Neutrophil (primary cell): ENCODE measurements around the gene P4HA3.
A peak's percentile ranks its signal among the peaks of the same experiment; 100 is the strongest.

Source experiments
- H3K27ac ChIP-seq: fragments of 200-600 bp; sonication (generic); 2 replicates; pipeline ENCODE4 v1.5.1; 2016; ENCODE audit warnings: mild to moderate bottlenecking, moderate library complexity
- H3K27me3 ChIP-seq: fragments of 200-600 bp; sonication (generic); 2 replicates; pipeline ENCODE4 v1.6.0; 2016; ENCODE audit warnings: mild to moderate bottlenecking
- H3K36me3 ChIP-seq: fragments of 200-600 bp; sonication (generic); 2 replicates; pipeline ENCODE4 v1.5.1; 2017
- H3K4me1 ChIP-seq, 2 experiments: fragments of 200-600 bp in 1 of 2; sonication (generic) in 1 of 2; 1 replicate in 1 of 2; 2 replicates in 1 of 2; pipeline versions ENCODE4 v1.5.1 to v1.6.1; 2013 to 2016; ENCODE audit warnings: low read depth in 1 of 2, low read length in 1 of 2, mild to moderate bottlenecking in 1 of 2, moderate library complexity in 1 of 2; ENCODE audit not compliant: control insufficient read depth in 1 of 2, insufficient read depth in 1 of 2
- H3K4me3 ChIP-seq, 2 experiments: fragments of 200-600 bp in 1 of 2; sonication (generic) in 1 of 2; 1 replicate in 1 of 2; 2 replicates in 1 of 2; pipeline ENCODE4 v1.5.1; 2013 to 2016; ENCODE audit warnings: low read depth in 1 of 2, low read length in 1 of 2, mild to moderate bottlenecking in 1 of 2, moderate library complexity in 1 of 2
- H3K9me3 ChIP-seq: fragments of 200-600 bp; sonication (generic); 2 replicates; pipeline ENCODE4 v1.5.1; 2016
- TF ChIP-seq, protein P1 (sequence below): fragments of 200-600 bp; sonication (generic); IDR thresholded peaks from 2 replicates; pipeline ENCODE4 v1.5.1; 2016; ENCODE audit warnings: antibody characterized with exemption

The P4HA3 gene

DNA sequence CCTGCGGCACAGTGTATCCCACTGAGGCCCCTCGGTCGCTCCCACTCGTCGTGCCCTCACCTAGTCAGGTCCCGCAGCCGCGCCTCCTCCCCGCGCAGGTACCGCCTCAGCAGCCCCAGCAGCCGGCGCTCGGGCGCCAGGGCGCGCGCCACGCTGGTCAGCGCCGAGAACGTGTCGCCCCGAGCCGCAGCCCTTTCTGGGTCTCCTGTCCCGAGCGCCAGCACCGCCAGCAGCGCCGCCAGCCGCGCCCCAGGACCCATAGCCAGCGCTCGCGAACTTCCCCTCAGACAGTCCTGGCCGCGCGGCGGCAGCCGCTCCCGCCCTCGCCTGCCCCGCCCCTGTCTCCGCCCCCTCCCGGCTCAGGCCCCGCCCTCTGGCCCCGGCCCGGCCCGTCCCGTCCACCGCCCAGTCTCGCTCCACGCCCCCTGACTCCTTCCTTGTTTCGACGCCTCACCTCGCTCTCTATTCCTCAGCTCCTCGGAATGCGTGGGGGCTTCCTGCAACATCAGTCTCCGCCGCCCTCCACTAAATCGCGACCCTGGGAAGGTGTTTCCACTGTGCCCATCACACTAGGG is at the start of gene P4HA3:
Gene P4HA3, minus strand, starts transcription at position 289 of the 575 bp plus-strand sequence. Its CDS starts 29 bp downstream, at position 260.
- no peaks in the 10 kb centered on the region for H3K9me3 ChIP-seq
- TF ChIP-seq, protein P1, sequence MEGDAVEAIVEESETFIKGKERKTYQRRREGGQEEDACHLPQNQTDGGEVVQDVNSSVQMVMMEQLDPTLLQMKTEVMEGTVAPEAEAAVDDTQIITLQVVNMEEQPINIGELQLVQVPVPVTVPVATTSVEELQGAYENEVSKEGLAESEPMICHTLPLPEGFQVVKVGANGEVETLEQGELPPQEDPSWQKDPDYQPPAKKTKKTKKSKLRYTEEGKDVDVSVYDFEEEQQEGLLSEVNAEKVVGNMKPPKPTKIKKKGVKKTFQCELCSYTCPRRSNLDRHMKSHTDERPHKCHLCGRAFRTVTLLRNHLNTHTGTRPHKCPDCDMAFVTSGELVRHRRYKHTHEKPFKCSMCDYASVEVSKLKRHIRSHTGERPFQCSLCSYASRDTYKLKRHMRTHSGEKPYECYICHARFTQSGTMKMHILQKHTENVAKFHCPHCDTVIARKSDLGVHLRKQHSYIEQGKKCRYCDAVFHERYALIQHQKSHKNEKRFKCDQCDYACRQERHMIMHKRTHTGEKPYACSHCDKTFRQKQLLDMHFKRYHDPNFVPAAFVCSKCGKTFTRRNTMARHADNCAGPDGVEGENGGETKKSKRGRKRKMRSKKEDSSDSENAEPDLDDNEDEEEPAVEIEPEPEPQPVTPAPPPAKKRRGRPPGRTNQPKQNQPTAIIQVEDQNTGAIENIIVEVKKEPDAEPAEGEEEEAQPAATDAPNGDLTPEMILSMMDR, result no peak
- H3K4me3 ChIP-seq, result peak within 1 kb of the TSS; percentile 34 to 51
- H3K27me3 ChIP-seq, result peaks cover 52% of the 10 kb centered on the region
- no peaks in the 10 kb centered on the region for H3K36me3 ChIP-seq
- no peak within 1 kb of the TSS for H3K27ac ChIP-seq
- peaks cover 11 to 17% of the 10 kb centered on the region in 2 experiments for H3K4me1 ChIP-seq

DNA sequence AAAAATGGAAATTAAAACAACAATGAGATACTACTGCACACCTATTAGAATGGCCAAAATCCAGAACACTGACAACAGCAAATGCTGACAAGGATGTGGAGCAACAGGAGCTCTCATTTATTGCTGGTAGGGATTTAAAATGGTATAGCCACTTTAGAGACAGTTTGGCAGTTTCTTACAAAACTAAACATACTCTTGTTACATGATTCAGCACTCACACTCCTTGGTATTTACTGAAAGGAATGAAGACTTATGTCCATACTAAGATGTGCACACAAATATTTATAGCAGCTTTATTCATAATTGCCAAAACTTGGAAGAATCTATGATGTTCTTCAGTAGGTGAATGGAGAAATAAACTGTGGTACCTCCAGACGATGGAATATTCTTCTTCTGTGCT is 46.0 kb upstream of the P4HA3 start:
- Histone ChIP-seq H3K27me3 (no peaks in the 10 kb centered on the region), H3K27ac (no peak overlapping the region), H3K36me3 (peaks cover 19% of the 10 kb centered on the region), H3K4me1 (no peaks in the 10 kb centered on the region), H3K9me3 (no peaks in the 10 kb centered on the region), H3K4me3 (no peak overlapping the region)
- TF ChIP-seq, protein P1, result no peak

DNA sequence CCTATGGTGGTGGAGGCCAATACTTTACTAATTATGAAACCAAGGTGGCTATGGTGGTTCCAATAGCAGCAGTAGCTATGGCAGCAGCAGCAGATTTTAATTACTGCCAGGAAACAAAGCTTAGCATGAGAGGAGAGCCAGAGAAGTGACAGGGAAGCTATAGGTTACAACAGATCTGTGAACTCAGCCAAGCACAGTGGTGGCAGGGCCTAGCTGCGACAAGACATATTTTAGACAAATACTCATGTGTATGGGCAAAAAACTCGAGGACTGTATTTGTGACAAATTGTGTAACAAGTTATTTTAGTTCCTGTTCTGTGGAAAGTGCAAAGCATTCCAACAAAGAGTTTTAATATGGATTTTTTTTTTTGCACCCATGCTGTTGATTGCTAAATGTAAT is 44.2 kb upstream of the P4HA3 start:
- H3K4me1 ChIP-seq, result no peaks in the 10 kb centered on the region
- H3K27me3 ChIP-seq, result no peaks in the 10 kb centered on the region
- H3K4me3 ChIP-seq, result no peak overlapping the region
- TF ChIP-seq, protein P1, result no peak
- H3K27ac ChIP-seq, result no peak overlapping the region
- peaks cover 18% of the 10 kb centered on the region for H3K36me3 ChIP-seq
- no peaks in the 10 kb centered on the region for H3K9me3 ChIP-seq

DNA sequence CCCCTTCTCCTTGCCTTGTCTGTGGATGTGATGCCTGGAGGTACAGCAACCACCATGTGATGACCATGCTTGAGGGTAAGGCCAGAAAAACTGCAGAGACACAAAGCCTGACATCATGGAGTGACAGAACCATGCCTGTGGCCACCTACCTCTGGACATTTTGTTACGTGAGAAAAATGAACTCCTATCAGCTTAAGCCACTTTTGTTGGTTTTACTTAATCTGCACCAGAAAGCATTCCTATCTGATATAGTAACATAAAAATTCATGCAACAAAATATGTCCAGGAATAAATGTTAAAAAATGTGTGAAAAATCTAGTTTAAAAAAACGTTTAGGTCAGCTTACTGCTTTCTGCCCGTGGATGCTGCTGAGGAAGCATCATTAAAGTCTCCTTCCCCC is 42.6 kb upstream of the P4HA3 start:
- H3K9me3 ChIP-seq, result no peaks in the 10 kb centered on the region
- H3K36me3 ChIP-seq, result peaks cover 14% of the 10 kb centered on the region
- TF ChIP-seq, protein P1, result no peak
- H3K4me1 ChIP-seq, result no peaks in the 10 kb centered on the region
- H3K4me3 ChIP-seq, result no peak overlapping the region
- no peaks in the 10 kb centered on the region for H3K27me3 ChIP-seq
- no peak overlapping the region for H3K27ac ChIP-seq

DNA sequence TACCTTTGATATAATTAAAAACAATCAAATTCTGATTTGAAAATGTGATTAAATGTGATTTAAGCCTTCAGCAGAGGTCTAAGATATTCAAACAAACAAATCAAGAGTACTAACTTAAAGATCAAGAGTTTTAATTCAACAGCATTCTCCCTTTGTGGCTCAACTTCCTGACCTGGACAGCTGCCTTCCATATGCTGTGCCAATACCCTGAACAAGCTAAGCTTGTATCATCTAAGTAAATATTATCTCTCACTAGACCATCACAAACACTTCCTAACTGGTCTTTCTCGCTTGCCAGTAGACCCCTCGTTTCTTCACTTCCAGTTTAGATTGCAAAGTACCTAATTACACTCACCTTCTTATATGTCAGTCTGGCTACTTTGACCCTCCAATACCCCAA is 35.9 kb upstream of the P4HA3 start:
- H3K27ac ChIP-seq, result no peak overlapping the region
- H3K9me3 ChIP-seq, result no peaks in the 10 kb centered on the region
- H3K4me1 ChIP-seq, result no peaks in the 10 kb centered on the region
- TF ChIP-seq, protein P1, result no peak
- H3K4me3 ChIP-seq, result no peak overlapping the region
- H3K36me3 ChIP-seq, result peaks cover 13% of the 10 kb centered on the region
- H3K27me3 ChIP-seq, result no peaks in the 10 kb centered on the region
